Testis (tissue), 2 donors: ENCODE results near the gene TBX1.

Source experiments
- CTCF ChIP-seq, 3 experiments: fragments of 450-650 bp in 2 of 3; fragments of 200-600 bp in 1 of 3; sonication (generic) in 1 of 3; IDR thresholded peaks; one replicate each; pipeline ENCODE4 v1.5.1; 2016 to 2019; ENCODE audit warnings: antibody characterized with exemption in 3 of 3, mild to moderate bottlenecking in 2 of 3, moderate library complexity in 1 of 3
- POLR2A ChIP-seq: fragments of 450-650 bp; IDR thresholded peaks from one replicate; pipeline ENCODE4 v1.6.1; 2017; ENCODE audit warnings: antibody characterized with exemption, mild to moderate bottlenecking, moderate library complexity

- TF ChIP-seq CTCF (IDR thresholded peaks at IDR 0.05) (no peak), POLR2A (no peak)
Observed at GRCh38 chr22:19815823-19816290, 55.3 kb downstream of the TBX1 start.
